T-helper 9 cell (primary cell): Measurements from ENCODE around the gene LIMS2.

Experiments used
- DNase-seq: peaks from one replicate; pipeline ENCODE4 v3.0.0-alpha.2; 2020
- total RNA-seq, 2 donors: gene quantifications; one replicate each; lab custom pipeline; 2026; lab: John Stamatoyannopoulos, UW

LIMS2 gene
- total RNA-seq = 1.7 to 3.4 reads per million in 2 donors

DNA sequence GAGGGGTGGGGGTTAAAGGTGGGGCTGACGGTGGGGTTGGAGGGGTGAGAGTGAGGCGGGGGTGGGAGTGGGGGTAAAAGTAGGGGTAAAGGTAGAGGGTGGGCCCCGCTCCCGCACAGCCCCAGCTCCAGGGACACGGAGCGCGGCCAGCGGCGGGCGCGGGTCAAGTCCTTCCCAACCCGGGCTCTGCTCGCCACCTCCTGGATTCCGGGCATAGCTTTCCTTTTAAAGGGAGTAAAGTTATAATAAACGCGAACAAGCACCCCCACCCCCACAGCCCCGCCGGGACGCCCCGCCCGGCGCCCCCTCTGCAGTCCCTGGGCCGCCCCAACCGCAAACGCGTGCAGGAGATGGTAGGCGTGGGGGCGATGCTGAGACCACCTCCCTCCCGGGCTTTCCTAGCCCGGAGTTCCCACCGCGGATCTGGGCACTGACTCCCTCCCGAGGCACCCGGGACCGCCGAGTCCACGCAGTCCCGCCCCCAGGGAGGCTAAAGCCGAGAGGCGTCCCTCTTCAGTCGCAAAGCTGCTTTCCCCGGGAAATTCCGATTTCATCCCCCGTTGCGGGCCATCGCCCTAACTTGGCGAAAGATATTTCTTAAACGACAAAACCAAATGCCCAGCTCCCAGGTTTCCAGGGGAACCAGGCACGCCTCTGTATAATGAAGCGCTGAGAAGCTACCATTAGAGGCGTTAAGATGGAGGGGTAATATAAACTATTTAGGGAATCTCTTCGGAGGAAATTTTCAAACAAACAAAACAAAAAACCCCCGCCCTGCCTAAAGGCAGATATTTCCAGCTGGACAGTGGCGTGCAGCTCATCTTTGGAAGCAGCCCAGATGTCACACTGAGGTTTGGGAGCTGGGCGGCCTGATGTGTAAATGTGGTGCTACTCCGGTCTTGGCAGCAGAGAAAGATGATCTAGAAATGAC, at the start of gene LIMS2:
TSS of gene LIMS2 (minus strand) at position 200 of the 931 bp plus-strand sequence. CDS start 506 bp downstream, outside the sequence.
- DNase-seq = no peak

- no peak for DNase-seq
These were observed 47.5 kb upstream of the LIMS2 start for GRCh38 chr2:127722807-127723206.

GRCh38 chr2:127721978-127722355, 46.6 kb upstream of the LIMS2 start:
- DNase-seq = no peak

- no peak for DNase-seq
These were observed 46.1 kb upstream of the LIMS2 start for GRCh38 chr2:127721311-127721977.

DNA sequence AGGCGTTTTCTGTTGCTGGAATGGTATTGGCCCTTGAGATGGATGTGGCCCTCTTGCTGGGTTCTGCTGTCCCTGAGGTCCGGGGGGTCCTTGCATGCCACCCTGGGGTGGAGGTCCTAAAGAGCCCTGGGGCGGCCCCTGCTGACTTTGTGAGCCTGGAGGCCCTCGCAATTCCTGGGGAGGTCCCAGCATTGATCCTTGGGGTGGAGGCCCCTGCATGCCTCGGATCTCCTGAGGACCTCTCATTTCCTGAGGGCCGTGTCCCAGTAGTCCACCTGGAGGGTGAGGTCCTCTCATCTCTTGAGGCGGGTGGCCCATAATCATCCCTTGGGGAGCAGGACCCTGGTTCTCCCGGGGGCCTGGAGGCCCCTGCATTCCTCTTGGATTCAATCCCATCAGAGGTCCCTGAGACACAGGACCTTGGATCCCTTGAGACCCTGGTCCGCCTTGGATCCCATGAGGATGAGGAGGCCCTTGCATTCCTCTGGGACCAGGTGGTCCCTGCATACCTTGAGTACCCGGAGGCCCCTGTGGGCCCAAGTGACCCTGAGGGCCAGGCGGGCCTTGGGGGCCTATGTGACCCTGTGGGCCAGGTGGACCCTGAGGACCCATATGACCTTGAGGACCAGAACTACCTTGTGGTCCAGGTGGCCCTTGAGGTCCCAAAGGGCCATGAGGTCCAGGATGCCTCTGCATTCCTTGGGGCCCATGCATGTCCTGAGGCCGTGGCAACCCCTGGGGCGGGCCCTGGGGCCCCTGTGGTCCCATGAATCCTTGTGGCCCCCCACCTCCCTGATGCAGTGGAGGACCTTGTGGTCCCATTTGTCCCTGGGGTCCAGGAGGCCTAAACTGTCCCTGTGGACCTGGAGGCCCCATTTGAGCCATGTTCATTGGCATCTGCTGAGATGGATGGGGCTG, 44.2 kb upstream of the LIMS2 start:
- DNase-seq = no peak

GRCh38 chr2:127718271-127718670, 42.9 kb upstream of the LIMS2 start:
- no peak for DNase-seq

DNA sequence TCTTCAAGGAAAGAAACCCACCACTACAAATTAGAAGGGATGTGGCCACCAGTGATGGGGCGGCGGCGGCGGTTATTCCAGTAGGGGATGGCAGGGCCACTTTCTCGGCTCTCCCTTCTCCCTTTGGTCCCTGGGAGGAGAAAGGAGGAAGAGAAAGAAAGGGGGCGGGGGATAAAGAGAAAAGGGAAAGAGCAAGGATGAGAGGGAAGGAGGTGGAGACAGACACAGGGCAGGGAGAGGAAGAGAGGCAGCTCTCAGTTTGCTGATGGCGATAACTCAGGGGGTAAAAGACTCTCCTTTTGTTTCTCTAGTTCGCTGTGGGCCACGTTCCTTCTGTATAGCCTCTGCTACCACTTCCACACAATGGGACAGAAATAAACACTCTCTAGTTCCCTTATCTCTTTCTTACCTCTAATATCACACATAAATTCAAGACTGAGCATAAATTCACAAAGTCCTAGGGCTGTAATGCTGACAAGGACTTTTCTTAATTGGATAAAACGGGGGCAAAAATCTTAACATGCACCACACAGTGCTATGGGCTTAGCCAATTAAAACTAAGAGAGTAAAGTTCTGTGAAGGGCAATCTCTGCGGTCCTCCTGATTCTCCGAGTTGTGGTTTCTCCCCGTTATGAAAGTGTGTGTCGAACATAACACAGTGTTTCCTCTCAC, 40.6 kb upstream of the LIMS2 start:
- DNase-seq = no peak

GRCh38 chr2:127713562-127713961, 38.2 kb upstream of the LIMS2 start:
- no peak for DNase-seq

GRCh38 chr2:127712999-127713398, 37.7 kb upstream of the LIMS2 start:
- no peak for DNase-seq

DNA sequence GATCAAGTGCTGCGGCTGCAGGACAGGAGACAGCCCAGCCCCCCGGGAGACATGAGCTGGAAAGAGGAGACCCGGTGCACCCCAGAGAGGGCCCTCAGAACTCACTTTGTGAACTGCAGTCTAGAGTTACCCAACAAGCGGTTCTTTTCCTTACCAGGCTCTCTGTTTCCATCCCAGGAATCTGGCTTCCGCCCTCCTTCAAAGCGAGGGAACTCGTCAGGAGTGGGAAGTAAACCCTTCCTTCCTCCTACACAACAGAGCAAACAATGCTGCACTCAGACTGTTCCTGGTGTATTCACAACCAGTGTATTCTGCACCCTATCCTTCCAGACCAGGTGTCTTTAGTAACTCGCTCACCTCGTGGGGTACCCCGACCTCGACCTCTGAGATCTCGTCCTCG, 34.0 kb upstream of the LIMS2 start:
- no peak for DNase-seq

DNA sequence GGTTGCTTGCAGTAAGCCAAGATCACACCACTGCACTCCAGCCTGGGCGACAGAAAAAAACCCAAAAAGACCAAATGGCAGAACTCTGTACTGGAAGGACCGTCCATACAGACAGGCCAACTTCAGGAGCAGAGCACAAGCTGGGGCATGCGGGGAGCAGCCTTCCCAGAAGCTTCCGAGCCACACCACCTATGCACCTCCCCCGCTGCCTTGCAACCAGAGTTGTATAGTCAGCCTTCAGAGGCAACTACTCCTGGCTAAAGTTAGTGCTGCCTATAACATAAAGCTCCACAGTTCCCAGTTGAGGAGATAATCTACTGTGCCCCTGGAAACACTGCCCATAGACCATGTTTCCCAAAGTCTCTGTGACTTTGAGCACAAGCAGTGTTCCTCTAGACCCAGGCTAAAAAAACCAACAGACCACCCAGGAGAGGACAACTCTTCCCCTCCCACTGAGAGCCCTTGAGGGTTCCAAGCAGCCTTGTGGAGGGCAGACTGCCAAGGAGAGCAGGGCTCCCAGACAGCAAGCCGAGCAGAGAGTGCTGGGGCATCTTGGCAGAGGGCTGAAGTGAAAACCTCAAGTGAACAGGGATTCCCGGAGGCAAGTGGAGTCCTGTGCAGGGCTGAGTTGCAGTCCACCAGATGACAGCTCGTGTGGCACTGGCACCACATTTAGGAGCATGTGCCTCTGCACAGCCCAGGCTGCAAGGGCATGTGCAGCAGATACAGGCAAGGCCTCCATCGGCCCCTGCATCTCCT, 32.7 kb upstream of the LIMS2 start:
- no peak for DNase-seq

- DNase-seq = no peak
These were observed 31.1 kb upstream of the LIMS2 start for GRCh38 chr2:127706215-127706990.

GRCh38 chr2:127705391-127706065, 30.2 kb upstream of the LIMS2 start:
- no peak for DNase-seq

DNA sequence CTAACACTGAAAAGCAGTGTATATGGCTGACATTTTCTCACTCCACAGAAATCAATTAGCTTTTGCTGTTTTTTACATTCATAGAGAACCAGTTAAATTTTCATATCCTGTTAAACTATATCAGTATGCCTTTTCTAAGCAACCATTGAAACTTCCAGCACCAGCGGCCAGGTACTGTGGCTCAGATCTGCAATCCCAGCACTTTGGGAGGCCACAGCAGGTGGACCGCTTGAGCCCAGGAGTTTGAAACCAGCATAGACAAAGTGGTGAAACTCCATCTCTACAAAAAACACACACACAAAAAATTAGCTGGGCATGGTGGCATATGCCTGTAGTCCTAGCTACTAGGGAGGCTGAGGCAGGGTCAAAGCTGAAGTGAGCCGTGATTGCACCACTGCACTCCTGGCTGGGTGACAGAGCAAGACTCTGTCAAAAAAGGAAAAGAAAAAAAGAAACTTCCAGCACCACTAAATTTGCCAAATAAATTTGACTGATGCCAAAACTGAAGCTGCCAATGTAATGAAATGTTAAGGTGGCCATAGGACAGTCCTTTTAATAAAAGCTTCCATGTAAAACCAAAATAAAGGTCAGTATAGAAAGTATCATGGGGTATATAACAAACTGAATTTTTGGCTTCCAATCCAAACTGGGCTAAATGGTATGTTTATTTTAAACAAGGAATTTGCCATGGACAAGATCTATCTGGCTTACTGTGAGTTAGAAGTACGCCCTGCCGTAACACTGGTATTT, 29.5 kb upstream of the LIMS2 start:
- no peak for DNase-seq

- DNase-seq = no peak
These were observed 28.0 kb upstream of the LIMS2 start for GRCh38 chr2:127703282-127703681.

DNA sequence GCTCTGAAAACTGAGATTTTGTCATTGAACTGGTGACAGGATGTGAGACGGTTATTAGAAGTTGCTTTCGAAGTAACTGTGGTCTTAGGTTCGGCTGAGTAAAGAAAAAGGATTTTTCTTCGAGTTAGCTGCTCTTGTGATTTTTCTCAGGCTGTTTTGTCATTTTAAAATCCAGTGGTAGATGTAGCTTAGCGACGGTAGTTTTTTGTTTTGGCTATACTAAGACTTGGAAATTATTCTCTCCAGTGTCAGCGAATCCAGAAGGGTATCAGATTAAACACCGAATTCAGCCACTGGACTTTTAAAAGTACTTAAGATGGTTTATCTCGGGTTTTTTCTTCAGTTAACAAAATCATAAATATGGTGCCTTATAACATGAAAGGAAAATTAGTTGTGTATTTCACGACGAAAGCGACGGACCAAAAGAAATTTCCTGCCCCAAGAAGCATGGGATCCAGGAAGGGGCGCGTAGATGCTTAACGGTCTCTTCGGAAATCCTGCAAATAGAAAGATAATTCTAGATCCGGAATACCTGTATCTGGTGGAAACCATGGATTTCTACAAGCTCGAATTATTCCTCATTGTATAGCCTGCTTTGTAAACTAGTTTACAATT, 27.2 kb upstream of the LIMS2 start:
- DNase-seq = no peak

DNA sequence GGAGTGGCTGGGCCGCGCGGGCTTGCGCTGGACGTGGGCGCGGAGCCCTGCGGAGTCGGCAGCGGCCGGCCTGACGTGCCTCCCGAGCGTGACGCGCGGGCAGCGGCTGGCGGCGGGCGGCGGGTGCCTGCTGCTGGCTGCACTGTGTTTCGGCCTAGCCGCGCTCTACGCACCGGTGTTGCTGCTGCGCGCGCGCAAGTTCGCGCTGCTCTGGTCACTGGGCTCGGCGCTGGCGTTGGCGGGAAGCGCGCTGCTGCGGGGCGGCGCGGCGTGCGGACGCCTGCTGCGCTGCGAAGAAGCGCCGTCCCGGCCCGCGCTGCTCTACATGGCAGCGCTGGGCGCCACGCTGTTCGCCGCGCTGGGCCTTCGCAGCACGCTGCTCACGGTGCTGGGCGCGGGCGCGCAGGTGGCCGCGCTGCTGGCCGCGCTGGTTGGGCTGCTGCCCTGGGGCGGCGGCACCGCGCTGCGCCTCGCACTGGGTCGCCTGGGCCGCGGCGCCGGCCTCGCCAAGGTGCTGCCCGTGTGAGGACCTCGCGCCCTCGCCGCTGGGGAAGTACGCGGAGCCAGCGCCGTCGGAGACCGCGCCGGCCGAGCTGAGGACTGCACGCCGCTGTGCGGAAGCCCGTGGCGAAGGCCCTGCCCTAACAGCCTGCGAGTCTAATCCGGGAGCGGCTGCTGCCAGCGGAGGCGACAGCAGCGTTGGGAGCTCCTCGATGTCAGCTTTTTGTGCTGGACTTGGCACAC, 26.5 kb upstream of the LIMS2 start:
- peak; percentile 69 for DNase-seq

DNA sequence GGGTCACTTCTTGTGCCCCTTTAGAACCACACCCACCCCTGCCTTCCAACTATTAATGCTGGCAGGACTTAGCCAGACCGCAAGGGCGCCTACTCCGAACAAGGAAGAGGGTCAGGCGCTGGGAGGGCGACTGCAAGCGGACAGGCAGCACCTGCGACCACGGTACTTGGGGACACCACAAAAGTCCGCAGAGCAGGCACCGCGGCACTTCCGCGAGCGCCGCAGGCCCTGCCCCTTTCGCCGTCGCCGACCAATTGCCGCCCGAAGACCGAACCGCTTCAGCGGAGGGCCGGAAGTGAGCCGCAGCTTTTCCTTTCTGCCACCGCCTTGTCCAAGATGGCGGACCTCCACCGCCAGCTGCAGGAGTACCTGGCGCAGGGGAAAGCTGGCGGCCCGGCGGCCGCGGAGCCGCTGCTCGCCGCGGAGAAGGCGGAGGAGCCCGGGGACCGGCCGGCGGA, 25.9 kb upstream of the LIMS2 start, which contains the start of gene SFT2D3:
TSS of gene SFT2D3 (plus strand) at position 305 of the 458 bp plus-strand sequence. CDS start at position 337, 32 bp downstream.
- DNase-seq = peak; percentile 78
